NCI-H2081 treated with DMSO at 0.1 percent for 48 hours (cell line): ENCODE measurements around the gene TMEM72.

Experiments used
- DNase-seq: peaks from one replicate; lab custom pipeline; 2025; lab: John Stamatoyannopoulos, UW

Gene TMEM72

DNA sequence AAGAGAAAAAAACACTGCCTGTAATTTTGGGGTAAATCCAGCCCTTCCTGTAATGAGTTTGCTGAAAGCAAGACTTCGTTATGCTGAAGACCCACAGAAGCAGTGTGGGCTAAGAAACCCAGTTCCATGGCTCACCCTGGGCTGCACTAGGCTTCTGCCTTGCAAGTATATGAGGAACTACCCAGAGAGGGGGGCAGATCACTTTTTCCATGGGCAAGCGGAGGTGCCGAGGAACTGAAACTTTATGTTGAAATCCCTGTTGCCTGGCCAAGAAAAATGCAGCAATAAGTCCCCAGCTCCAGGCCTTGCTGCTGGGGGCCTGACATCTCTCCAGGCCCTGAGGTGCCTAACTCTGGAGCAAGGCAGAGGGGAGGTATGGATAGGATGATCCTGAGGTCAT, 57.0 kb downstream of the TMEM72 start:
- no peak for DNase-seq

GRCh38 chr10:44968500-44969400, 57.6 kb downstream of the TMEM72 start:
- no peak for DNase-seq

DNA sequence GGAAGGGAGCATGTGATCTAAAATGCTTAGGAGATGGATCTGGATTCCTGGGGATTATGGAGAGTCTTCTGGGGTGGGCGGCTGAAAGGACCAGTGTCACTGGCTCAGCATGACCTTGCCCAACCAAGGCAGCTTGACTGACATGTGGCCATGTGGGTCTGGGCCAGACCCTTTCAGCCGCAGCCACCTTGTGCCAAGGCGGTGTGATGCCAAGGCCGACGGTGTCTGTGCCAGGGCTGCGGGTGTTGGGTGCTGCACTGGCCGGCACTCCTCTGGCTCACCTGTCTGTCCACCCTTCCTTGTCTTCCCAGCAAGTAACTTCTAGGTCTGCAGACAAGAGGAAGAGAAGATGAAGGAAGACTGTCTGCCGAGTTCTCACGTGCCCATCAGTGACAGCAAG, 58.7 kb downstream of the TMEM72 start:
- no peak for DNase-seq

DNA sequence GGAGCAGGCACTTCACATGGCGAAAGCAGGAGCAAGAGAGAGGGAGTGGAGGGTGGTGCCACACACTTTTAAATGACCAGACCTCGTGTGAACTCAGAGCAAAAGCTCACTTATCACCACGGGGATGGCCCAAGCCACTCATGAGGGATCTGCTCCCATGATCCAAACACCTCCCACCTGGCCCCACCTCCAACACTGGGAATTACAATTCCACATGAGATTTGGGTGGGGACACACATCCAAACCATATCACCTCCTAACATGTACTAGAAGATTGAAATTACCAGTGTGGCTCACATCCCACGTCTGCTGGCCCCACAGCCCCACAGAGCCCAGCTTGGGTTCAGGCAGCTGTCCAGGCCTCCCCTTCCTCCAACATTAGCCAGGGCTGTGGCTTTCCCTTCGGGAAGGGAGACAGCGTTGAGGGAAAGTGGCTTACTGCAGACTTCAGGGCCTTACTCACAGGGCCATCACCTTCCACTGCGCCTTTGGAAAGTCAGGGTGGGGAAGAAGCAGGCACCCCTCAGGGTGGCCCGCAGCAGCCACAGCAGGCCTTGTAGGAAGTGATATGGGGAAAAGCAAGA, 59.8 kb downstream of the TMEM72 start:
- no peak for DNase-seq

GRCh38 chr10:44971434-44971833, 60.3 kb downstream of the TMEM72 start:
- DNase-seq: no peak

DNA sequence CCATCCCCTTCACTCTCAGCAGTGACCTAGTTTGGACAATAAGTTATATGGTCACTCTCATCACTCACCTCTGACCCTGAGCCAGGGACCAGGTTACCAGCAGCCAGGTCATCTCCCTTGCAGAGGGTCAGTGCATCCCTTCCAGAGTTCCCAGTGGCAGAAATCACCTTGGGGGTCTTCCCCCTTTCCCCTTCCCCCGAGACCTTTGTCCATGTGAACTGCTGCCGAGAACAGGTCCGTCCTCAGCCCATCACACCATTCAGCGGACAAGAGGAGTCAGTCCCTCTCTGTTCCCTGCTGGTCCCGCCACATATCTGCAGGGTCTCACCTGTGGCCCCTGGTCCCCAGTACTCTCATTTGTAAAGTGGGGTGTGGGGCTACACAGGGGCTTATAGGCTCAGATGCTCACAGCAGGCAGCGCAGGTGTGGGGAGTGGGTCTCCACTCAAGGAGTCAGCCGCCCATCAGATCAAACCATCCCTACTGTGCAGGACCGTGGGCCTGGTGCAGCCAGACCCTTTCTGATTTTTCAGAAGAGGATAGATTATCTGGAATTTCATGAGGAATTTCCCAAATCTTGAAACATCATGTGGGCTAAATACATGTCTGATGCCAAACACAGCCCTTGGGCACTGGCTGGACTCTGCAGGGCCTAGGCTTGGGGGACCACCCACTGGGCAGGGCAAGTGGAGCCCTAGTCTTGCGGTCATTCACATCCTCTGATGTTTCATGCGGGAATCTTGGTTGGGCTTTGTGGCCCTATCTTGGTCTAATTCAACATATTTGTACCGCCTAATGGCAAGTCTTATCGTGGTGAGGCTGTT, 61.0 kb downstream of the TMEM72 start:
- DNase-seq: no peak

- no peak for DNase-seq
Measured at GRCh38 chr10:44972874-44973306, 61.8 kb downstream of the TMEM72 start.

GRCh38 chr10:44973323-44974081, 62.4 kb downstream of the TMEM72 start:
- no peak for DNase-seq

- no peak for DNase-seq
Measured at GRCh38 chr10:44974082-44974627, 63.0 kb downstream of the TMEM72 start.

DNA sequence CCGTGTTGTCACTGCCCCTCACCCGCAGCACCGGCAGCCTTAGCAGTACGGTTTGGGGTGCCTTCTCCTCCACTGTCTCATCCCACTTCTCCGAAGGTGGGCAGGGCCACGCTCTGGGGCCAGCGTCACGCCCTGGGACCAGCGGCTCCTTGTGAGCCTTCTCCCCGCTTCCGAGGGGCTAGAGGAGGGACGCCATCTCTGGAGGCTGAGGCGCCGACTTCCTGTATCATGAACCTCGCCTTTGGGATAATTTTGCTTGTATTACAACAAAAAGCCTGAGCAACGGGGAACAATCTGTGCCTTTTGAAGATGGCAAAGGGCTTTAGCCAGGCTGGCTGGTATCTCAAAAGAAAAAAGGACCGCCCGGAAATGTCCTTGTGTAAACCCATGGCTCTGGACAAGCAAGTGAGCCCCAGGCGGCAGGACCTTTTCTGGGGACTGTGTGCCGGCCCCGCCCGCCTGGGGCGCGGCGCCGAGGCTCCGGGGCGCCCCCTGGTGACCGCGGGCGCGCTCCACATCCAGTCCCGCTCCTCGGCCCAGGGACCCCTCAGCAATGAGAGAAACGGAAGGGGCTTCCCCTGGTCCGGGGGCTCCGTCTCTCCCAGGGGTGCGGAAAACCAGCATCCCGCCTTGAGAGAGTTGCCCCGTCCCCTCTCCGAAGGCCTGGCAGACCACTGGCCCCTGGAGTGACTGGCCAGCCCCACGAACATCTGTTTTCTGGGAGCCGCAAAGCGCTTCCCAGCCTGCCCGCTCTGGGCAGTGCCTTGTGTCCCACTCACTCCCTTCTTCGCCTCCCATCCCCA, 63.7 kb downstream of the TMEM72 start:
- no peak for DNase-seq

GRCh38 chr10:44975431-44976331, 64.5 kb downstream of the TMEM72 start:
- DNase-seq: no peak

DNA sequence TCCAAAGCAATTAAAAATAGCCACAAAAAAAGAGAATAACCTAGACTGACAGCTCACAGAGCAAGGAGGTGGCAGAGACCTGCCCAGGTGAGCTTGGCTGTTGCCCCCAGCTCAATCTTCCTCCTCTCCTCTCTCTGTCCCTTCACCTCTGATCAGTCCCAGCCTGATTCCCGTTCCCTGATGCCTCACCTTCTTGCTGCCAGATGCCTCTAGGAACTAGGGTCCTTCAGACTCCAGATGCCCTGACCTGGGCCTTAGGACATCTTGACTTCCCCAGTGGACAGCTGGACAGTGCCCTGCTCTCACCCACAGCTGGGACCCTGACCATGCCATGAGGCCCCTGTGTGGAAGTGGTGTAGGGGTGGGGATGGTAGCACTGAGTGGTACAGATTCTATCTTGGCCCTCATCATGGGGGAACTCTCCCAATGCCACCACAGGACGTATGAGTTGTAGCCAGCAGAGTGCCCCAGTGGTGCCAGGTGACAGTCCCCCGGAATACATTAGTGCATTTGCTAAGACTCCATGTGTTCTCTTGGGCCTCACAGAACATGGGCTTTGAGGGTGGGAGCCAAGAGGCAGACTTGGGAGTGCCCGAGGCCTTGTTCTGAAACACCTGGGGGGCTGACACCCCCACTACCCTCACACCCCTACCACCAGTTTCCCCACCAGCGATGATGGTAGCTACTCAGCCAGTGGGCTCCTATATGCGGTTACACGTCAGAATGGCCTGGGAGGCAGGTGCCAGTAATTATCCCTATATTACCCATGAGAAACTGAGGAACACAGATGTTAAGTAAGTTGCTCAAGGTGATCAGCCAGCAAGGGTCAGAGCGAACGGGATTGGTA, 65.4 kb downstream of the TMEM72 start:
- no peak for DNase-seq

- DNase-seq: no peak
Measured at GRCh38 chr10:44977287-44978212, 66.4 kb downstream of the TMEM72 start.

- no peak for DNase-seq
Measured at GRCh38 chr10:44978213-44978569, 67.1 kb downstream of the TMEM72 start.

DNA sequence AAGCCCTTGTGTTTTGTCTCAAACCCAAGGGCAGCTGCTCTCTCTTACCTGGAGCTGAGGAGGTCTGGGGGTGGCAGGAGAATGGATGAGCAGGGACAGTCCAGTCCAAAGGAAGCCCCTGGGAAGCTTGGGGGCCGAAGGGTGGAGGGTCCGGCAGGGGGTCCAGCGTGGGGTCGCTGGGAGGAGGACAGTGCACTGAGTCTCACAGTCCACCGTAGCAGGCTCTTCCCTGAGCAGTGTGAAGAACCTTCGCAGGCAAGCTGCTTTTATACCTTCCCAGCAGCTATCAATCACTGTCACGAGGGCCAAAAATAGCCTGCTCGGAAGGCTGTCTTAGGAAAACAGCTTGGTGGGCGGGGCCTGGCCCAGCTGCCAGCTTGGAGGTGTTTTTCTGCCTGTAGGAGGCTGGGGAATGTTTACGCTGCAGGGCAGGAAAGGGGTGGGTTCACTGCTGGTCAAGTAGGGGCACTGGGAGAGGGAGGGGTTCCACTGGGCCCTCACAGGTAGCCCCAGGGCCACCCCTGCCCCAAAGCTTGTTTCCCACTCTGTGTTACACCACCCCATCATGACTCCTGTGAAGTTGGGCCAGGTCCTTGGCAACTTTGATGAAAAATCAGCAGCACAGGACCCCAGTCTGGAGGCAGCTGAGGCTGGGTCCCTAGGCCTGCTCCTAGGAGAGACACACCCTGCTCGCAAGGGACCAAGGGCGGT, 67.6 kb downstream of the TMEM72 start, which contains the start of gene DEPP1:
Gene DEPP1 (minus strand): TSS at position 240 of the 711 bp plus-strand sequence. CDS start 779 bp downstream, outside the sequence.
- DNase-seq: no peak

- no peak for DNase-seq
Measured at GRCh38 chr10:44979281-44980191, 68.4 kb downstream of the TMEM72 start.
